Hypothalamus (tissue), 51 donors: Measurements from ENCODE around the gene CGB2.
A peak's percentile ranks its signal among the peaks of the same experiment; 100 is the strongest.
"Not testable (repeated sequence)": the region's sequence is repeated elsewhere in the genome, so short reads cannot be mapped to it uniquely, and the experiment has no call there.

ENCODE experiments used
- DNase-seq, 51 donors: peaks; one replicate each; lab custom pipeline; 2025; lab: John Stamatoyannopoulos, UW

CGB2 gene

GRCh38 chr19:49029749-49030148, 1.9 kb upstream of the CGB2 start:
- DNase-seq = not testable (repeated sequence)

- not testable (repeated sequence) for DNase-seq
Observed at GRCh38 chr19:49030323-49030722, 1.4 kb upstream of the CGB2 start.

DNA sequence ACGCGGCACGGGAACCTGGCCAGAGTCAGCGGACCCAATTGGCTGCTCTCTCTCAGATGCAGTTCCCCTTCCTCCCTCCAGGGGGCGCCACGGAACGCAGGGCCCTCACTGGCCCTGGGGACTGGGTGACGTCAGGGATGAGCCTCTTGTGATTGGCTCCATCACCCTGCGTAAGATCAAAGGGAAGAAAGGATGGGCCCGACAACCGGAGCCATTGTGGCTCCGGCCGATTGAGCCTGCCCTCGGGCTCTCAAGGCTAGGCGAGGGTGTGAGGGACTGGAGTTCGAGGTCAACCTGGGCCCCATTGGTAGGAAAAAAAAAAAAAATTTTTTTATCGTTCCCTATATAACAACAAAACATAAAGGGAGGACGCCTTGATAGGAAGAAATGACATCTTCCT, 5.1 kb downstream of the CGB2 start, which contains the start of gene CGB1:
TSS of gene CGB1 (minus strand) at position 81 of the 400 bp plus-strand sequence. CDS start 184 bp downstream, outside the sequence.
- DNase-seq = not testable (repeated sequence)

GRCh38 chr19:49038111-49038510, 6.4 kb downstream of the CGB2 start:
- DNase-seq = not testable (repeated sequence)

- DNase-seq = not testable (repeated sequence)
Observed at GRCh38 chr19:49038557-49039276, 7.0 kb downstream of the CGB2 start.

- not testable (repeated sequence) for DNase-seq
Observed at GRCh38 chr19:49039736-49040135, 8.0 kb downstream of the CGB2 start.

DNA sequence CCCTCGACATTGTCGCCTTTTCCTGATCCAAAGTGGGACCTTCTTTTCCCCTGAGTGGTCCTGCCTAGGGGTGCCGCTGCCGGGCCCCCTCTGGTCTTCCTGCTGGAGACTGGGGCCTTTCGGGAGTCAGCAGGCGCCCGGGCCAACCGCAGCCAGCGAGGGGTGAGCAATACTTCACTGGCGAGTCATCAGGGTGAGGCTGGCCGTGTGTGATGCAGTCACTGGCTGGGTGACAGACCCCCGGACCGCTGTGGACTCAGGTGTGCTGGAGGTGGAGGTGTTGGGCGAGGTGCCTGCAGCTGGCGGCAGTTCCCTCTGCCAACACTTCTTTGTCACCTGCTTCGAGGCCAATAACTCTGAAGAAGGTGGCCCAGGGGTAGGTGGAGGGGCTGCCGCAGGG, 10.5 kb downstream of the CGB2 start:
- DNase-seq = no peak

- DNase-seq = not testable (repeated sequence)
Observed at GRCh38 chr19:49042666-49043065, 11.0 kb downstream of the CGB2 start.

DNA sequence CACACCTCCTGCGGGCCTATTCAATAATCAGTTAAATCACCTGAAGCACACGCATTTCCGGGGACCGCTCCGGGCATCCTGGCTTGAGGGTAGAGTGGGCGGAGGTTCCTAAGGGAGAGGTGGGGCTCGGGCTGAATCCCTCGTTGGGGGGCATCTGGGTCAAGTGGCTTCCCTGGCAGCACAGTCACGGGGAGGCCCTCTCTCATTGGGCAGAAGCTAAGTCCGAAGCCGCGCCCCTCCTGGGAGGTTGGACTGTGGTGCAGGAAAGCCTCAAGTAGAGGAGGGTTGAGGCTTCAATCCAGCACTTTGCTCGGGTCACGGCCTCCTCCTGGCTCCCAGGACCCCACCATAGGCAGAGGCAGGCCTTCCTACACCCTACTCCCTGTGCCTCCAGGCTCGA, 11.9 kb downstream of the CGB2 start, which contains the start of gene CGB5:
TSS of gene CGB5 (plus strand) at position 301 of the 400 bp plus-strand sequence. CDS start 362 bp downstream, outside the sequence.
- not testable (repeated sequence) for DNase-seq

- not testable (repeated sequence) for DNase-seq
Observed at GRCh38 chr19:49049011-49049410, 17.3 kb downstream of the CGB2 start, which contains the start of gene CGB8. TSS of gene CGB8 (minus strand) at chr19:49049111. CDS start at chr19:49048739, 372 bp downstream.

GRCh38 chr19:49049834-49050233, 18.1 kb downstream of the CGB2 start:
- DNase-seq = not testable (repeated sequence)

- DNase-seq = not testable (repeated sequence)
Observed at GRCh38 chr19:49050376-49051033, 18.8 kb downstream of the CGB2 start.

DNA sequence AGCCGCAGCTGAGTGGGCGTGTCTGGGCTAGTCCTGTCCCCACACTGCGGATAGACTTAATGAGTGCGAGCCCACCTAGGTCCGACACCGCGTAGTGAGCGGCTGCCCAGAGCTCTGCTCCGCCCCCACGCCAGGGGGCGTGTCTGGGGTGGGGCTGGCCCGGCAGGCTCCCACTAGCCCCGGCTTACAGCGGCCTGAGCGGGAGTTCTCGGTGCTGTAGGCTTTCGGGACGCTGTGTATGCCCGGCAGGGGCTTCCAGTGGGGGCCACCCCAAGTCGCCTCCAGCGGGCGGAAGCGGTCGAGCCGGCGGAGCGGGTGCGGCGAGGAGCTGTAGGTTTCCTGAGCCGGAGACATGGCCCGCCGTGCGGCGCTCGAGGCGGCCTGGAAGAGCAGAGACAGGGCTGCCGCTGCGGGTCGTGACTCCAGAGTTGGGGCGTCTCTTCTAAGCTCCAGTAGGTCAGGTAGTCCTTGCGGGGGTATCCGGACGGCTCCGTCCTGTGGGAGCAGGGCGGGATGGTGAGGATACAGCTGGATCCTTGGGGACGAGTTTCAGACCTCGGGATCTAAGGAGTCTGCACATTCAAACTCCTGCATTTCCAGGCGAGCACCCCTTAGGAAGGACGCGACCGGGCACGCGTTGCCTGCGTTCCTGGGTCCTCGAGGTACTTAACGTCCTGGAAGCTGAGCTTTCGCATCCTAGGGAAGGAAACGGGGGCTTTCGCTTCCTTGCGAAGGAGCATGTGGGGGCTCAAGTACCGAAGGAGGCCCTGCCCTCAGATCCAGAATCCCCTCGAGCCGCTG, 24.6 kb downstream of the CGB2 start:
- peak in 12 of 51 donors; percentile 1 to 32 (median 7) for DNase-seq

DNA sequence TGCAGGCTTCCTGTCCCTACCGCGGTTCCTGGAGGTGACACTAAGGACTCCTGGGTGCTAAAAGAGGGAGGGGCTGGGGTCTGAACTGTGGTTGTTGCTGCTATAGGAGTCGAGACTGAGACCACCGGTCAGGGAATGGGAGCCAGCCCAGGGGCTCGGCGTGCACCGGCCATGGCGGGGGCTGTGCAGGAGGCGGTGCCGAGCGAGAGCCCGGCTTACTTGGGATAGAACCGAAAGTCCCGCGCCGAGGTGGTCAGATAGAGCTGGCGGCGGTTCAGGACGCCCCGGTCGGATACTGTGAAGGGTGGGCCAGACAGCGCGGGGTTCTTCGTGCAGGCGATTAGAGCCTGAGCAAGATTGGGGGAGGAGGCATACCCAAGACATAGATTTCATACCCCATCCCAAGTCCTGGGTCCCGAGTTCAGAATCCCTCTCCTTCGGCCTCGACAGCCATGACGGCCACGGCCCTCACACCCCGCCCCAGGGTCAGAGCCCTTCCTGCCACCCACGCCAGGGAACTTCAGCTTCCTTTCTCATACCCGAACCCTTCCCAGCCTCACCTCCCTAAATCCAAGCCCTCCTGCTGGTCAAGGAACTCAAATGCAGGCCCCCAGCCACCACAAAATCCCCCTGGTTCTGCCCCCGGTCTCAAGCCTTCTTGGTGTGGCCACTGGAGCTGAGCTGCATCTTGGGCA, 25.4 kb downstream of the CGB2 start:
- not testable (repeated sequence) for DNase-seq

DNA sequence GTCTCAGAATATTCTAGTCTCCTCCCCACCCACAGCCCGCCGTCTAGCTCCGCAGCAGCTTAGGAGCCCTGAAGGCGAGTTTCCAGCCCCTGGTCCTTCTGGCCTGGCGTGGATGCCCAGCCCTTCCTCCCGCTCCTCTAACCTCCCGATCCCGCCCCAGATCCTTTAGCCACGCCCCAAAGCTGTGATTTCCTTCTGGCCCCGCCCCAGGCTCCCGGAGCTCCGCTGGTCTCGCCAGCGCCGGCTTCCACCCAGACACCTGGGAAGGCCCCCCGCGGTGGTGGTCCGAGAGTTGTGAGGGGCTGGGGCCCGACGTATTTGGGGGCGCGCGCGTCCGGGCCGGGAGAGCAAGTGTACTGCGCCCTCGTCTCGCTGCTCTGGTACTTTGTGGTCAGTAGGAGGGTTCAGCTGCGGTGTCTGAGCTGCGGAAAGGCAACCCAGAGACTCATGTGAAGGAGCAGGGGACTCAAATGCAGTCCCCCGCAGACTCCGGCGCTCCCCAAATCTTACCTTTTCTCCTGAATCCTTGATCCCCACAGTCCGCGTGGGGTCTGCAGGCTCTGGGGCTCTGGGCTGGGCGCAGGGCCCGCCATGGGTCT, 26.0 kb downstream of the CGB2 start, which contains the start of gene CGB7:
TSS of gene CGB7 (minus strand) at position 114 of the 599 bp plus-strand sequence. CDS start 2,374 bp downstream, outside the sequence.
- DNase-seq = peak in 8 of 51 donors; percentile 0 to 18 (median 14)

- DNase-seq = no peak
Observed at GRCh38 chr19:49058562-49058961, 26.9 kb downstream of the CGB2 start.

DNA sequence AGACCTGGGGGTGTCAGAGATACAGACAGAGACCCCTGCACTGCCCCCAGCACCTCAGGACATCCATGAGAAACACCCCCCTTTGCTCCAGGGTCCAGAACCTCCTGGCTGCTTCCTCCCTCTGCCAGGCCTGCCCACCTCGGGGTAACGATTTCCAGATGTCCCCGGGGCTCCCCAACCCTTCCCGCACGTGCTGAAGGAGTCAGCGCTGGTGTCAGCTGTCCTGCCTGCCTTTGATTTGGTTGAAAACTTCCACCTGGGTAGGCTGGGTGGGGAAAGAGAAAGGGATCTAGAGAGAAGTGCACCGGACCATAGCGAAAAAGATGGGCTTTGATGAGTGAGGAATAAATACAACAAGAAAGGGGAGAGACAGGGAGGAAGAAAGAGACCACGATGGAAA, 27.4 kb downstream of the CGB2 start:
- DNase-seq = no peak

GRCh38 chr19:49061000-49061399, 29.3 kb downstream of the CGB2 start:
- DNase-seq = no peak

DNA sequence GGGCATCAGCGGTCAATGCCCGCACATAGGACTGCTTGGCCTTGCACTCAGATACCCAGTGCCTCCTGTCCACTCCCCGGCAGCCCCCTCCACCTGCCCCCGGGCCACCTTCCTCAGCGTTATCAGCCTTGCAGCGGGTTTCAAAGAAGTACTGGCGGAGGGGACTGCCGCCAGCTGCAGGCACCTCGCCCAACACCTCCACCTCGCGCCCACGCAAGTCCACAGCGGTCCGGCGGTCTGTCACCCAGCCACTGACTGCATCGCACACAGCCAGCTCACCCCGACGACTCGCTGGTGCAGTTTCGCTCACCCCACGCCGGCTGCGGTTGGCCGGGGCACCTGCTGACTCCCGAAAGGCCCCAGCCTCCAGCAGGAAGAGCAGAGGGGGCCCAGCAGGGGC, 29.8 kb downstream of the CGB2 start:
- DNase-seq = no peak
